CD14-positive monocyte (primary cell): Measurements from ENCODE around the gene SP100. TPM values are rescaled to one million over a fixed set of nuclear protein-coding genes. Genes with fewer than 3 reads are reported as not detected.
A peak's percentile ranks its signal among the peaks of the same experiment; 100 is the strongest.

Experiments
- DNase-seq, 3 donors: peaks; one replicate each; pipeline ENCODE4 v3.0.0-alpha.2; 2011 to 2022
- H2AFZ ChIP-seq: 2 replicates; pipeline ENCODE4 v1.6.0; 2012; ENCODE audit warnings: mild to moderate bottlenecking, low read depth, low read length, inconsistent platforms; ENCODE audit not compliant: insufficient read depth, poor library complexity, severe bottlenecking
- H3K27ac ChIP-seq, 2 donors: 1 replicate in 1 of 2; 2 replicates in 1 of 2; pipeline ENCODE4 v1.5.1; 2012 to 2013; ENCODE audit warnings: low read length in 2 of 2, control low read depth in 1 of 2, inconsistent platforms in 1 of 2, low read depth in 1 of 2, mild to moderate bottlenecking in 1 of 2
- H3K27me3 ChIP-seq, 2 donors: one replicate each; pipeline versions ENCODE4 v1.6.0 to v1.6.1; 2011 to 2013; ENCODE audit warnings: low read length in 2 of 2; ENCODE audit not compliant: control insufficient read depth in 2 of 2, insufficient read depth in 2 of 2
- H3K36me3 ChIP-seq, 2 donors: replicated peaks in 1 of 2; 1 replicate in 1 of 2; 2 replicates in 1 of 2; pipeline versions ENCODE4 v1.5.1 to v1.6.1; 2012 to 2013; ENCODE audit warnings: low read length in 2 of 2, control low read depth in 1 of 2, inconsistent platforms in 1 of 2, mild to moderate bottlenecking in 1 of 2; ENCODE audit not compliant: insufficient read depth in 2 of 2, control insufficient read depth in 1 of 2
- H3K4me1 ChIP-seq, 2 donors: 1 replicate in 1 of 2; 2 replicates in 1 of 2; pipeline versions ENCODE4 v1.5.1 to v1.6.1; 2012 to 2013; ENCODE audit warnings: low read length in 2 of 2, control low read depth in 1 of 2, inconsistent platforms in 1 of 2, mild to moderate bottlenecking in 1 of 2, moderate library complexity in 1 of 2; ENCODE audit not compliant: insufficient read depth in 2 of 2, control insufficient read depth in 1 of 2
- H3K4me2 ChIP-seq: replicated peaks from 2 replicates; pipeline ENCODE3; 2012; ENCODE audit warnings: low read length, moderate library complexity, mild to moderate bottlenecking; ENCODE audit not compliant: poor library complexity, severe bottlenecking; ENCODE audit errors: extremely low read depth
- H3K4me3 ChIP-seq, 3 experiments: fragments of 200-600 bp in 1 of 3; sonication (generic) in 1 of 3; replicated peaks in 1 of 3; 1 replicate in 2 of 3; 2 replicates in 1 of 3; pipeline ENCODE4 v1.5.1; 2011 to 2013; ENCODE audit warnings: low read length in 3 of 3, mild to moderate bottlenecking in 3 of 3, control low read depth in 2 of 3, low read depth in 2 of 3, inconsistent platforms in 1 of 3, moderate library complexity in 1 of 3
- H3K79me2 ChIP-seq: 2 replicates; pipeline ENCODE4 v1.6.0; 2012; ENCODE audit warnings: mild to moderate bottlenecking, control low read depth, inconsistent platforms, low read length, moderate library complexity; ENCODE audit not compliant: insufficient read depth
- H3K9ac ChIP-seq: 2 replicates; pipeline ENCODE4 v1.6.0; 2017; ENCODE audit warnings: low read length, mild to moderate bottlenecking; ENCODE audit not compliant: insufficient read depth, poor library complexity, severe bottlenecking
- H3K9me3 ChIP-seq, 2 donors: replicated peaks in 1 of 2; 1 replicate in 1 of 2; 2 replicates in 1 of 2; pipeline versions ENCODE4 v1.5.1 to v1.6.1; 2012 to 2013; ENCODE audit warnings: low read length in 2 of 2, control low read depth in 1 of 2; ENCODE audit not compliant: control insufficient read depth in 1 of 2, insufficient read depth in 1 of 2
- H4K20me1 ChIP-seq: 2 replicates; pipeline ENCODE4 v1.6.0; 2012; ENCODE audit warnings: mild to moderate bottlenecking, low read length, control low read depth, moderate library complexity; ENCODE audit not compliant: insufficient read depth
- H3K27ac Mint-ChIP-seq, 7 donors: one replicate each; pipeline ENCODE4 v1.8.0; 2020; ENCODE audit warnings: mild to moderate bottlenecking in 7 of 7, mixed read lengths in 7 of 7, moderate library complexity in 6 of 7, inconsistent platforms in 2 of 7
- H3K27me3 Mint-ChIP-seq, 3 donors: one replicate each; pipeline ENCODE4 v1.8.0; 2021 to 2022; ENCODE audit warnings: low read depth in 3 of 3, mild to moderate bottlenecking in 3 of 3, mixed read lengths in 3 of 3, moderate library complexity in 3 of 3, inconsistent platforms in 1 of 3
- H3K36me3 Mint-ChIP-seq, 2 donors: one replicate each; pipeline ENCODE4 v1.8.0; 2020; ENCODE audit warnings: mixed read lengths in 2 of 2, inconsistent platforms in 1 of 2, mild to moderate bottlenecking in 1 of 2
- H3K4me1 Mint-ChIP-seq: one replicate; pipeline ENCODE4 v1.8.0; 2020; ENCODE audit warnings: mild to moderate bottlenecking, mixed read lengths
- H3K4me3 Mint-ChIP-seq, 2 donors: one replicate each; pipeline ENCODE4 v1.8.0; 2020; ENCODE audit warnings: mild to moderate bottlenecking in 2 of 2, mixed read lengths in 2 of 2, moderate library complexity in 1 of 2
- H3K9me3 Mint-ChIP-seq, 7 donors: one replicate each; pipeline ENCODE4 v1.8.0; 2020 to 2022; ENCODE audit warnings: mixed read lengths in 7 of 7, mild to moderate bottlenecking in 6 of 7, moderate library complexity in 6 of 7, inconsistent platforms in 2 of 7
- CTCF ChIP-seq: fragments of 200-600 bp; IDR thresholded peaks from one replicate; pipeline ENCODE4 v1.8.0; 2022; ENCODE audit warnings: antibody characterized with exemption, mild to moderate bottlenecking
- WGBS: methylation state at CpG from one replicate; pipeline ENCODE4 v1.1.5; 2013; ENCODE audit warnings: missing lambda C conversion rate; ENCODE audit not compliant: insufficient coverage; 5-methylcytosine and 5-hydroxymethylcytosine counted together
- intact Hi-C, 2 donors: fragments of 100-400 bp; cut with micrococcal nuclease; formaldehyde crosslinking; loops; one replicate each; pipeline versions ENCODE4 v1.15.0 to v1.15.1; 2023
- polyA minus RNA-seq: library from RNA; depleted of rRNA, polyadenylated mRNA; stranded (reverse); fragments of >200 nt; gene quantifications from 2 replicates; pipeline ENCODE4 v1.2.3, GENCODE V29; 2012
- polyA plus RNA-seq, 3 donors: library from polyadenylated mRNA; depleted of rRNA in 1 of 3; unstranded in 2 of 3; stranded (reverse) in 1 of 3; fragments of 300-500 nt in 2 of 3; fragments of >200 nt in 1 of 3; fragmentation: Illumina TruSeq in 2 of 3; gene quantifications; 1 replicate in 2 of 3; 2 replicates in 1 of 3; pipeline ENCODE4 v1.2.3, GENCODE V29; 2012 to 2021
- total RNA-seq, 12 experiments: library from RNA in 1 of 12; stranded (reverse) in 1 of 12; fragments of 120-200 nt in 1 of 12; gene quantifications; one replicate each; pipeline ENCODE4 v1.2.4 and lab custom pipeline; 2013 to 2026; ENCODE audit warnings: mixed read lengths in 6 of 12, inconsistent platforms in 1 of 12

Gene SP100
- total RNA-seq (2013) = 180 TPM
- polyA plus RNA-seq (100 to 1,000 TPM in 1 of 3 donors, 10 to 100 TPM in 2; 68.1 to 101 (median 97.4) TPM), polyA minus RNA-seq (59.3 and 74.1 TPM in 2 replicates), total RNA-seq (lab: John Stamatoyannopoulos, UW) (234 to 481 (median 365) reads per million in 11 experiments)

DNA sequence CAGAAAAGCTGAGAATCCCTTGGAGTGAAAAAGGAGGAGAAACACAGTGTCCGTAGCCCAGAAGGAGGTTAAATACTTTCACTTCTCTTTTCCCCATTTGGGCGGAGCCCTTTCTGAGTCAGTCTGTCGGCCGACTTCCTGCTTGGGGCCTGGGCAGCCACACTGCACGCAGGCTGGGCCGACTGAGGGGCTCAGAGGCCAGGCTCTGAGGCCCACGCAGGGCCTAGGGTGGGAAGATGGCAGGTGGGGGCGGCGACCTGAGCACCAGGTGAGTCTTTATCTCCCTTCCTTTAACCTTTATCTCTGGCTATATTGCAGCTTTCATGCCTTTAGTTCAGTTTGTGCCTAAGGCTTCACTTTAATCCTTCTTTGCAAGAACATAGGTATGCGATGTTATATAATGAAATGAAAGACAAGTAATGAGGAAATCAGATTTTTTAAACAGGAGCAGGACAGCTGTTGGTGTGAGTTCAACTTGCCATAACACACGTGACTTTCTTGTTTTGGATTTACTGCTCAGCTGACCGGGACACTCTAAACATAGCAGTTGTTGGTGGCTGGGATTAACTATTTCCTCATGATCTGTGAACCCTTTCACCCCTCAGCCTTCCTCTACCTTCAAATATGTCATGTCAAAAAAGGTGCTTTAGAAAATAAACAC lies at the start of gene SP100:
TSS of gene SP100 (plus strand) at position 141 of the 661 bp plus-strand sequence. CDS start at position 237, 96 bp downstream.
- Histone ChIP-seq H3K9me3 (no peaks in the 10 kb centered on the region), H3K4me2 (peak within 1 kb of the TSS; percentile 78), H4K20me1 (peaks cover 36% of the 10 kb centered on the region), H3K27ac (peak within 1 kb of the TSS; percentile 93 to 99), H3K36me3 (peaks cover 3 to 17% of the 10 kb centered on the region in 2 donors), H3K27me3 (no peaks in the 10 kb centered on the region), H3K4me3 (peak within 1 kb of the TSS; percentile 75 to 99 (median 81)), H3K9ac (peak within 1 kb of the TSS; percentile 91), H3K4me1 (peaks cover 75 to 80% of the 10 kb centered on the region in 2 donors), H2AFZ (peak within 1 kb of the TSS; percentile 29), H3K79me2 (peaks cover 73% of the 10 kb centered on the region)
- Mint-ChIP-seq H3K36me3 (peaks cover 15 to 19% of the 10 kb centered on the region in 2 donors), H3K27me3 (peaks cover 0 to 2% (median 0%) of the 10 kb centered on the region in 3 donors), H3K4me1 (peaks cover 74% of the 10 kb centered on the region), H3K27ac (peak within 1 kb of the TSS; percentile 96 to 99 (median 98)), H3K4me3 (peak within 1 kb of the TSS; percentile 86 to 95), H3K9me3 (peaks cover 0 to 2% (median 0%) of the 10 kb centered on the region in 7 donors)
- 0% methylated on average over 1 of the region's 12 CpGs for WGBS
- DNase-seq = peak; percentile 92 to 97 (median 94)
- TF ChIP-seq CTCF = no peak
- intact Hi-C loops = loop anchor here (5.0 to 10.0 kb wide), 4 partner anchors 89 to 249 kb away; partner anchors contain the start of genes SP110 (in 1 of the 2), SP140 (in 1 of the 2) and SP140L (in 1 of the 2)

- no peak overlapping the region for H3K4me3 ChIP-seq
- no peak overlapping the region for H3K4me2 ChIP-seq
- Mint-ChIP-seq H3K36me3 (peaks cover 69 to 71% of the 10 kb centered on the region in 2 donors), H3K4me1 (no peaks in the 10 kb centered on the region), H3K27me3 (peaks cover 0 to 2% (median 0%) of the 10 kb centered on the region in 3 donors), H3K4me3 (no peak overlapping the region), H3K9me3 (no peaks in the 10 kb centered on the region), H3K27ac (peak overlapping the region in 1 of 7 donors; percentile 71)
- H3K9ac ChIP-seq = no peak overlapping the region
- intact Hi-C loops = no loop called here
- no peaks in the 10 kb centered on the region for H3K4me1 ChIP-seq
- H3K27ac ChIP-seq = no peak overlapping the region
- H3K36me3 ChIP-seq = peaks cover 17 to 79% of the 10 kb centered on the region in 2 donors
- no peaks in the 10 kb centered on the region for H3K79me2 ChIP-seq
- no peak for DNase-seq
- no peaks in the 10 kb centered on the region for H4K20me1 ChIP-seq
- H2AFZ ChIP-seq = no peak overlapping the region
- H3K9me3 ChIP-seq = no peaks in the 10 kb centered on the region
- 93% methylated on average over 2 of the region's 2 CpGs for WGBS
- TF ChIP-seq CTCF = no peak
- H3K27me3 ChIP-seq = no peaks in the 10 kb centered on the region
These were observed 33.9 kb upstream of the SP100 start for GRCh38 chr2:230382108-230382507.
